ENCODE results near the gene INSRR.

Gene INSRR

DNA sequence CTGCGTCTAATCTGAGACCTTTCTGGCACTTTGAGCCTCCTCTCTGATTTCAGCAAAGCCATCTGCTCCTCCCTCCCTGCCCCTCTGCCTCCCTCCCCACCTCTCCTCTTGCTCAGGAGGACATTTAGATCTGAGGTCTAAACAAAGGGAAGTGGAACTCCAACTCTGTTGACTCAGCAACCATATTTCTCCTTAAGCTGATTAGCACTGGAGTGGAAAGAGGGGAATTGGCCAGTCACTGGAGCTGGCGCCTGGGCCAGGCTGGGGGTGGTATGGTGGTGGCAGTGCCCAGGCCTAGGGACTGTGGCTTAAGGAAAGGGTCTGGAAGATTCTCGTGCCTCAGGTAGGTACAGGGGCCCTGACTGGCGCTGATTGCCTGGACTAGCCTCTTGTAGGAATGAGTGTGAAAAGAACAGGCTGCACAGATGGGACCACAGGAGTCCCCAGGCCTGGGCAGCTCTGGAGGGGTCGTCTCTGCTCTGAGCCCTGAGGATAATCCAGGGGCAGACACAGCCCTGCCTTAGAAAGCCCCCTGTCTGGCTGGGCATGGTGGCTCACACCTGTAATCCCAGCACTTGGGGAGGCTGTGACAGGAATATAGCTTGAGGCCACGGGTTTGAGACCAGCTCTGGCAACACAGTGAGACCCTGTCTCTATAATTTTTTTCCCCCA is 54.2 kb downstream of the INSRR start:
- no peak for DNase-seq (ENCODE audit: low read depth)

DNA sequence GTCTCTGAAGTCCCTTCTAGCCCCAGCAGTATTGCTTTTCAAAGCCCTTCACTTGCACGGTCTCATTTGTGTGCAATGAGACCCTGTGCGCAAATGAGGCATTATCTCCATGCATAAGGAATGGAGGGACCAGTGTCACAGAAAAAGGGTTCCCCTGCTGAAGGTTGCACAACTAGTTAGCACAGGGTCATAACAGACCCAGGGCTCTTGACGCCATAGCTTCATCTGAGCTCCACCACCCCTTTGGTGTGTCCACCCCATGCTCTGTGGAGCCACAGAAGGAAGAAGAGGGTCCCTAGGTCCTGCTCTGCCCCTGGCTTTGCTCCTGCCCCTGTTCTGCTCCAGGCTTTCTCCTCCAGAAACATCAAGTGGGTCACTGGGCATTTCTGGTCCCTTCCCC is 54.9 kb downstream of the INSRR start:
- no peak for DNase-seq (ENCODE audit: low read depth)

DNA sequence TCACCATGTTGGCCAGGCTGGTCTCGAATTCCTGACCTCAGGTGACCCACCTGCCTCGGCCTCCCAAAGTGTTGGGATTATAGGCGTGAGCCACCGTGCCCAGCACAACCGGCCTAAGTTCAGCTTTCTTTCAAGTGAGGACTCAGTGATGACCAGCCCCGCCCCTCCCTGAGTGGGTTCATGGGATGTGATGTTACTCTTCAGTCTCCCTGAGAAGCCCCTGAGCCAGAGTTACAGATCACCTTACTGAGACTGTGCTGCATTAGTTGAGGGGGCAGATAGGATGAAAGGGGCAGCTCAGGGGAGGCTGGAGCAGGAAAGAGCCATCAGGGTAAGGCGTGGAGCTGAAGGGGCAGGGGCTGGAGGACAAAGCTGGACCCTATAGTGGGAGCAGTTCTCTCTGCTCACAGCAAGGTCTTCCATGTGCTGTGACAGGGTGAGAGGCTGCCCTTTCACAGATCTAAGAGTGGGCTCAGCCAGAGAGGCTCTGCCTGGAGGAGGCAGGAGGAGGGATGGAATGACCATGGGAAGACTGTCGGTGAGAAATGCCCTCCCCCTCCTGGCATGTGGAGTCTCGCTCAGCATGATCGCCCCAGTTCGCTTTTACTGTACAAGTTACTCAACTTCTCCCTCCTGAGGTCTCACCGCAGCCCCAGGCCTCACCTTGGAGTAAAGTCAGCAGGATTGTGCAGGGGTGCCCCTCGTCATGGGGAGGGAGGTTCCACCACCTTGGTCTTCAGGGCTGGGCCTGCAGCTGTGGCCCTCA is 55.6 kb downstream of the INSRR start:
- no peak for DNase-seq (ENCODE audit: low read depth)

DNA sequence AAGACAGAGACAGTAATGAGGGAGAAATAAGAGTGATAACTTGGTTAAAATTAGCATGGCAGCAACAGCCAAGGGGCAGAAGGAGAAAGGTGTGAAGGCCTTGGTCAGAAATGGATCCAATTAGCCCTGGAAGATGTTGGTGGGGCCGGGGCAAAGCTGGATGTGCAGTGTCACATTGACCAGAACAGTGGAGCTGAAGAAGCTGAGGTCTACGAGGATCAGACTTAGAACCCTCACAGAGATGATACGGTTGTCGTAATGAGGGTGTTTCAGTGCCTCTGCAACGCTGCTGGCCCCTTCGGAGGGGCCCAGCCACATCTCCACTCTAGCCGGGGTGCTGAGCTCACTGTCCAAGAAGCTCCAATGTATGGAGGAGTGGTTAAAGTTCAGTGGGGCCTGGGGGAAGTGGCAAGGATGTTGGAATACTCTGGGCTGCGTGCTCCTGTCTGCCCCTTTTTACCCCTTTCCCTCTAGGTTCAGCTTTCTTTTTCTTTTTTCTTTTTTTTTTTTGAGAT is 56.4 kb downstream of the INSRR start:
- DNase-seq (ENCODE audit: low read depth) = no peak

DNA sequence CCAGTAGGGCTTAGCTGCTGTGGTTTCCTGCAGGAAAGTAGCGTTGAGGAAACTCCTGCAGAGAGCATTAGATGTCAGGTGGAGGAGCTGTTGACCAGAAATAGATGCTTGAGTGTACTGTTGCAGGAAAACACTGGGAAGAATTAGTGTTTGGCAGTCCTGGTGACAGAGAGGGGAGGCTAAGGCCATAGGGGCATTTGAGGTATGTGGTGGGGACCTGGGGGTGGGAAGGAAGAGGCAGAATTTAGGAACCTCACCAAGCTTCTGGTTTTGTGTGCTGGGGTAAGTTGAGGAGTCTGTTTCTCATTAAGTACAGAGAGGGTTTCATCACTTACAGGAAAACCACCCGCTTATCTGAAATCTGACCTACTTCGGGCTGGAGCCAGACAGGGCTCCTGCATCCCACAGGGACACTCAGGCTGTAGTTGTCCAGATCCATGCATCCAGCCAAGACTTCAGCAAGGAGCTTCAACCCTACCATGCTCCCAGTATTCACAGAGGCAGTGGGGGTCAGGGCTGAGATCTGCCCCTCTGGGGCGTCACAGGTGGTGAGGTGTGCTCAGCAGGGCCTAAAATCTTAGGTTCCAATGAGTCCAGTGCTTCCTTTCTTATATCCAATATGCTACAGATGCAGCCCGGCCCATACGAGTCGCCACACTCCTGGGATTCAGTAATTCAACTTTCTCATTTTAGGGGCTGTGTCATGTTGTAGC is 57.4 kb downstream of the INSRR start:
- DNase-seq (ENCODE audit: low read depth) = no peak

DNA sequence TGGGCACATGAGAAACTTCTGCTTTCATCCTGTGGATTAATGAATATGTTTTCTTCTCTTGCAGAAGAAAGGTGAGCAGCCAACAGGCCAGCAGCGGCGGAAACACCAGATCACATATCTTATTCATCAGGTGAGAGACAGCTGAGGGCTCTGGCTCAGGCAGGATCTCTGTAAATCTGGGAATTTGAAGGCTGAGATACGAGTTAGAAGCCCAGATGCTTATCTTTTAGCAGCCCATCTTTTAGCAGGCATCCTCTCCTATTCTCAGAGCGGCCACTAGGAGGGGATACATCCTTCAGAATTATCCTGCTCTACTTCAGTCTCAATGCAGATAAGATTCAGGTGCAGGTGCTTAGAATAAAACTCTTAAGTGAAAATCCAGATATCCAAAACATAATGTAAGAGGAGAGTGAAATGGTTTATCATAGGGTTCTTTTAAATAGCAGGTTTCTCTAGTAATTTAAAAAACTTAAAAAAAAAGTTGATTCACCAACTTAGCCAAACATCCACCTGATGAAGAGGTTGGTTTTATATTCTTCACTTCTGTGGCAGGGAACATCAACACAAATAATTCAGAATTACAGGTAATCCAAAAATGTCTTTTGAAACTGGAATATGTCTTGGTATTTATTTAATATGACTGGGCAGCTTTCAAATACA is 61.6 kb downstream of the INSRR start:
- no peak for DNase-seq (ENCODE audit: low read depth)

DNA sequence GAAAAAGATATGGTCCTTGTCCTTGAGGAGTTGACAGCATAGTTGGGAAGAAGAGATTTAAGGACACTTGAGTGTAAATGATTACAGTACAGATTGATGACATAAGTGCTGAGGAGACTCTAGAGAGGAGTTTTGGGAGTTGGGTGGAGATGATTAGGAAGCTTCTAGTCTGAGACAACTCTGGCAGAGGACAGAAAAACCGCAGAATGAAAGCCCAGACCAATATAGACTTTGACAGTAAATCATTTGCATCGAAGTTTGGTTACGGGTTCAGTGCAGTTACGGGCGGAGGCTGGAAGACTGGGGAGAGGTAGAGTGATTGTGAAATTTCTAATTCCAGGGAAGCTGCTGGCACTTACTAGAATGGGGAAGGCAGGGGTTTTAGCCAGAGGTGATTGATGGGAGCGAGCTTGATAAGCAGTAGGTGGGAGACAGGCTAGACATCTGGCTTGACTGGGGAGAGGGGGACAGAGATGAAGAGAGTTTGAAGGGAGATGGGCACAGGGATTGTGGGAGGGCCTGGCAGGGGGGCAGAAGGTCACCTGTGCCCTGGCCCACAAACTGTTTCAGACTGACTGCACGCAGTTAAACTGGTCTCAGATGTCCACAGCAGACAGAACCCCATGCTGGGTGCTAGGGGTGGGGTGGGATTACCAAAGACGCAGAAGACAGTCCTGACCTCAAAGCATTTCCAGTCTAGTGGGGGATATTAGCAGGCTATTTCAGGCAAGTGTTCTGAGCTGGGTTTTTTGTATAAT is 62.4 kb downstream of the INSRR start:
- DNase-seq (ENCODE audit: low read depth) = no peak

DNA sequence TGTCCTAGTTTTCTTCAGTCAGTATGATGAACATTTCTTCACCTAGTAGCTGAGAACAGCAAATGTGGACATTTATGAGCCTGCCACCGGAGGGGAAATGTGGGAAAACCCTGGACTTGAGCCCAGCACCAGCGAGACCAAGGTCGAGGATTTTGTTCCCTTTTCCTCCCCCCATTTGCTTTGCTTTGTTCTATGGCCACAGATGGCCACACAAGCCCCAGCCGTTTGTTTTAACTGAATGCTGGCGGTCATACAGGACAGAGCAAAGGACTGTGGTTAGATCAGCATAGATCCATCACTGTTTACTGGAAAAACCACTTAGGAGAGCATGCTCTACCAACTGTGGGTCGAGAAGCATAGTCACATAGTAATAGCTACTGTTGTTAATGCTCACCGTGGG is 63.1 kb downstream of the INSRR start:
- DNase-seq (ENCODE audit: low read depth) = no peak

DNA sequence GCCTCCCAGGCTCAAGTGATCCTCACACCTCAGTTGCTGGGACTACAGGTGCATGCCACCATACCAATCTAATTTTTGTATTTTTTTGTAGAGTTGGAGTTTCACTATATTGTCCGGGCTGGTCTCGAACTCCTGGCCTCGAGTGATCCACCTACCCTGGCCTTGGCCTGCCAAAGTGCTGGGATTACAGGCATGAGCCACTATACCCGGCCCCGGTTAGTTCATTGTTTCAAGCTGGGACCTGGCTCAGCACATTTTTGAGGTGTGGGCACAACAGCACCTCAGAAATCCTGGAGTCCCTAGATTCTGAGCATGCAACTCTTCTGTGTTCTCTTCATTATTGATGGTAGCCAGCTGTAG is 63.6 kb downstream of the INSRR start:
- DNase-seq (ENCODE audit: low read depth) = no peak

DNA sequence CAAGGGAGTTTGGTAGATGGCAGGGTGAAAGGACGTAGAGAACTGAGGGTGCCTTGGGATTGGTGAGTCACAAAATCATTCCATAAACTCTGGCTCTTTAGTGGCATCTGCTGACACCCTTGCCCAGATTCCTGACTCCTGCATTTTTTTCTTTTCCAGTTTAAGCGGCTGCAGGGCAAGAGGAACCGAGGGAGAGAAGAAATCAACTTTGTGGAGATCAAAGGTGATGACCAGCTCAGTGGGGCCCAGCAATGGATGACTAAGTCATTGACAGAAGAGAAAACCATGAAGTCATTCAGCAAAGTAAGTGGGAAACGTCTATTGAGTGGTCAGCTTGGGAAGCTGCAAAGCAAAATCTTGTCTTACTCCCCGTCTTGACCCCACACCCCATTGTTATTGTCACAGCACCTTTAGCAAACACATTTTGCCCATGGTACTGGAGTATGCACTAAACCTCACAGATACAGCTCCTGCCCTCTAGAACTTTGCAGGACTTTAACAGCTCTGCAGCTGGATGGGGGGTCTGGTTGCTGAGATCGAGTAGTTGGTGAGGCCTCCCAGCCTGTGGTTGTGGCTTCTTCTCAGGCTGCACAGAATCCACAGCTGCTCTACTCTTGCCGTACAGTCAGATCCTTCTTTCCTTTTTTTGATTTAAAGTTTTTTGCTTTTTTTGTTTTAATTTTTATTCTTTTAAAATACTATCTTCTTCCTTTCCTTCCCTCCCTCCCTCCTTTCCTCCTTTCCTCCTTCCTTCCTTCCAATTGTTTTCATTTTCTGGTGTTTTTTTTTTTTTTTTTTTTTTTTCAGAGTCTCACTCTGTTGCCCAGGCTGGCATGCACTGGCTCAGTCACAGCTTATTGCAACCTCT is 64.2 kb downstream of the INSRR start:
- no peak for DNase-seq (ENCODE audit: low read depth)
